ENCODE results near the gene TRIO.

TRIO gene

GRCh38 chr5:14513266-14513665, 370.1 kb downstream of the TRIO start:
- peaks cover 6% of the 10 kb centered on the region for H3K36me3 ChIP-seq (ENCODE audit: insufficient read depth, insufficient read length, low read length)
- peaks cover 9% of the 10 kb centered on the region; the same call in 1 of the 2 replicates for H3K9me3 ChIP-seq (ENCODE audit: insufficient read depth, low read length)
- TF ChIP-seq YY1 (IDR thresholded peaks at IDR 0.05; ENCODE audit: insufficient read depth, insufficient read length) (no peak), SUZ12 (IDR thresholded peaks at IDR 0.05; ENCODE audit: extremely low read depth, insufficient read depth, insufficient read length) (no peak), ZNF274 (IDR thresholded peaks at IDR 0.05; ENCODE audit: low read depth, low read length) (no peak)
- no peak overlapping the region for H3K4me3 ChIP-seq (ENCODE audit: insufficient read length, low read depth)
- peaks cover 4% of the 10 kb centered on the region for H3K4me1 ChIP-seq (ENCODE audit: insufficient read depth, insufficient read length)
- no peak for DNase-seq (ENCODE audit: low read depth, low spot score)
- no peaks in the 10 kb centered on the region for H3K27me3 ChIP-seq (ENCODE audit: insufficient read depth, insufficient read length)
- H3K9ac ChIP-seq (ENCODE audit: insufficient read length, low read depth) = no peak overlapping the region

- TF ChIP-seq YY1 (IDR thresholded peaks at IDR 0.05; ENCODE audit: insufficient read depth, insufficient read length) = no peak
- Histone ChIP-seq H3K4me3 (ENCODE audit: insufficient read length, low read depth) (no peak overlapping the region), H3K36me3 (ENCODE audit: insufficient read depth, insufficient read length, low read length) (no peaks in the 10 kb centered on the region), H3K9me3 (ENCODE audit: insufficient read depth, low read length) (peaks cover 9% of the 10 kb centered on the region; the same call in 1 of the 2 replicates), H3K9ac (ENCODE audit: insufficient read length, low read depth) (no peak overlapping the region), H3K27me3 (ENCODE audit: insufficient read depth, insufficient read length) (no peaks in the 10 kb centered on the region), H3K4me1 (ENCODE audit: insufficient read depth, insufficient read length) (peaks cover 4% of the 10 kb centered on the region)
- DNase-seq (ENCODE audit: low read depth, low spot score) = no peak
Measured at GRCh38 chr5:14516901-14517300, 373.8 kb downstream of the TRIO start.

- H3K27me3 ChIP-seq (ENCODE audit: insufficient read depth, insufficient read length) = no peaks in the 10 kb centered on the region
- H3K4me1 ChIP-seq (ENCODE audit: insufficient read depth, insufficient read length) = no peaks in the 10 kb centered on the region
- no peak overlapping the region for H3K4me3 ChIP-seq (ENCODE audit: insufficient read length, low read depth)
- no peak for DNase-seq (ENCODE audit: low read depth, low spot score)
- peaks cover 9% of the 10 kb centered on the region; the same call in 1 of the 2 replicates for H3K9me3 ChIP-seq (ENCODE audit: insufficient read depth, low read length)
- no peak overlapping the region for H3K9ac ChIP-seq (ENCODE audit: insufficient read length, low read depth)
- TF ChIP-seq ZNF274 (IDR thresholded peaks at IDR 0.05; ENCODE audit: low read depth, low read length) (no peak), SUZ12 (IDR thresholded peaks at IDR 0.05; ENCODE audit: extremely low read depth, insufficient read depth, insufficient read length) (no peak), YY1 (IDR thresholded peaks at IDR 0.05; ENCODE audit: insufficient read depth, insufficient read length) (no peak)
- no peaks in the 10 kb centered on the region for H3K36me3 ChIP-seq (ENCODE audit: insufficient read depth, insufficient read length, low read length)
Measured at GRCh38 chr5:14518638-14519037, 375.5 kb downstream of the TRIO start.

- Histone ChIP-seq H3K4me3 (ENCODE audit: insufficient read length, low read depth) (no peak overlapping the region), H3K9me3 (ENCODE audit: insufficient read depth, low read length) (no peaks in the 10 kb centered on the region), H3K4me1 (ENCODE audit: insufficient read depth, insufficient read length) (no peaks in the 10 kb centered on the region), H3K27me3 (ENCODE audit: insufficient read depth, insufficient read length) (no peaks in the 10 kb centered on the region), H3K9ac (ENCODE audit: insufficient read length, low read depth) (no peak overlapping the region), H3K36me3 (ENCODE audit: insufficient read depth, insufficient read length, low read length) (no peaks in the 10 kb centered on the region)
- no peak for DNase-seq (ENCODE audit: low read depth, low spot score)
- TF ChIP-seq ZNF274 (IDR thresholded peaks at IDR 0.05; ENCODE audit: low read depth, low read length) = no peak
- no peak for TF ChIP-seq YY1 (IDR thresholded peaks at IDR 0.05; ENCODE audit: insufficient read depth, insufficient read length)
- TF ChIP-seq SUZ12 (IDR thresholded peaks at IDR 0.05; ENCODE audit: extremely low read depth, insufficient read depth, insufficient read length) = no peak
Measured at GRCh38 chr5:14521748-14522147, 378.6 kb downstream of the TRIO start.

- no peaks in the 10 kb centered on the region for H3K4me1 ChIP-seq (ENCODE audit: insufficient read depth, insufficient read length)
- H3K4me3 ChIP-seq (ENCODE audit: insufficient read length, low read depth) = no peak overlapping the region
- H3K9me3 ChIP-seq (ENCODE audit: insufficient read depth, low read length) = no peaks in the 10 kb centered on the region
- H3K9ac ChIP-seq (ENCODE audit: insufficient read length, low read depth) = no peak overlapping the region
- no peaks in the 10 kb centered on the region for H3K36me3 ChIP-seq (ENCODE audit: insufficient read depth, insufficient read length, low read length)
- no peaks in the 10 kb centered on the region for H3K27me3 ChIP-seq (ENCODE audit: insufficient read depth, insufficient read length)
- no peak for DNase-seq (ENCODE audit: low read depth, low spot score)
- no peak for TF ChIP-seq SUZ12 (IDR thresholded peaks at IDR 0.05; ENCODE audit: extremely low read depth, insufficient read depth, insufficient read length)
- TF ChIP-seq ZNF274 (IDR thresholded peaks at IDR 0.05; ENCODE audit: low read depth, low read length) = no peak
- TF ChIP-seq YY1 (IDR thresholded peaks at IDR 0.05; ENCODE audit: insufficient read depth, insufficient read length) = no peak
Measured at GRCh38 chr5:14522721-14523120, 379.6 kb downstream of the TRIO start.

GRCh38 chr5:14523243-14524034, 380.3 kb downstream of the TRIO start:
- no peak for TF ChIP-seq ZNF274 (IDR thresholded peaks at IDR 0.05; ENCODE audit: low read depth, low read length)
- no peak for TF ChIP-seq SUZ12 (IDR thresholded peaks at IDR 0.05; ENCODE audit: extremely low read depth, insufficient read depth, insufficient read length)
- TF ChIP-seq YY1 (IDR thresholded peaks at IDR 0.05; ENCODE audit: insufficient read depth, insufficient read length) = no peak
- Histone ChIP-seq H3K36me3 (ENCODE audit: insufficient read depth, insufficient read length, low read length) (no peaks in the 10 kb centered on the region), H3K9ac (ENCODE audit: insufficient read length, low read depth) (no peak overlapping the region), H3K9me3 (ENCODE audit: insufficient read depth, low read length) (no peaks in the 10 kb centered on the region), H3K4me3 (ENCODE audit: insufficient read length, low read depth) (no peak overlapping the region), H3K4me1 (ENCODE audit: insufficient read depth, insufficient read length) (no peaks in the 10 kb centered on the region), H3K27me3 (ENCODE audit: insufficient read depth, insufficient read length) (no peaks in the 10 kb centered on the region)
- no peak for DNase-seq (ENCODE audit: low read depth, low spot score)

- H3K4me1 ChIP-seq (ENCODE audit: insufficient read depth, insufficient read length) = no peaks in the 10 kb centered on the region
- no peak overlapping the region for H3K9ac ChIP-seq (ENCODE audit: insufficient read length, low read depth)
- H3K4me3 ChIP-seq (ENCODE audit: insufficient read length, low read depth) = no peak overlapping the region
- no peak for DNase-seq (ENCODE audit: low read depth, low spot score)
- no peaks in the 10 kb centered on the region for H3K36me3 ChIP-seq (ENCODE audit: insufficient read depth, insufficient read length, low read length)
- no peaks in the 10 kb centered on the region for H3K27me3 ChIP-seq (ENCODE audit: insufficient read depth, insufficient read length)
- H3K9me3 ChIP-seq (ENCODE audit: insufficient read depth, low read length) = no peaks in the 10 kb centered on the region
- TF ChIP-seq SUZ12 (IDR thresholded peaks at IDR 0.05; ENCODE audit: extremely low read depth, insufficient read depth, insufficient read length) (no peak), YY1 (IDR thresholded peaks at IDR 0.05; ENCODE audit: insufficient read depth, insufficient read length) (no peak), ZNF274 (IDR thresholded peaks at IDR 0.05; ENCODE audit: low read depth, low read length) (no peak)
Measured at GRCh38 chr5:14525397-14525796, 382.3 kb downstream of the TRIO start.
